Hematopoietic multipotent progenitor cell treated with erythropoietin and hydrocortisone succinate and interleukin-3 and kit ligand, for 8 days (in vitro differentiated cells): ENCODE results near the gene OSBP2.
A peak's percentile ranks its signal among the peaks of the same experiment; 100 is the strongest.
"Not testable (repeated sequence)": the region's sequence is repeated elsewhere in the genome, so short reads cannot be mapped to it uniquely, and the experiment has no call there.

Experiments used
- DNase-seq: peaks from one replicate; pipeline ENCODE4 v3.0.0-alpha.2; 2015

OSBP2 gene, protein sequence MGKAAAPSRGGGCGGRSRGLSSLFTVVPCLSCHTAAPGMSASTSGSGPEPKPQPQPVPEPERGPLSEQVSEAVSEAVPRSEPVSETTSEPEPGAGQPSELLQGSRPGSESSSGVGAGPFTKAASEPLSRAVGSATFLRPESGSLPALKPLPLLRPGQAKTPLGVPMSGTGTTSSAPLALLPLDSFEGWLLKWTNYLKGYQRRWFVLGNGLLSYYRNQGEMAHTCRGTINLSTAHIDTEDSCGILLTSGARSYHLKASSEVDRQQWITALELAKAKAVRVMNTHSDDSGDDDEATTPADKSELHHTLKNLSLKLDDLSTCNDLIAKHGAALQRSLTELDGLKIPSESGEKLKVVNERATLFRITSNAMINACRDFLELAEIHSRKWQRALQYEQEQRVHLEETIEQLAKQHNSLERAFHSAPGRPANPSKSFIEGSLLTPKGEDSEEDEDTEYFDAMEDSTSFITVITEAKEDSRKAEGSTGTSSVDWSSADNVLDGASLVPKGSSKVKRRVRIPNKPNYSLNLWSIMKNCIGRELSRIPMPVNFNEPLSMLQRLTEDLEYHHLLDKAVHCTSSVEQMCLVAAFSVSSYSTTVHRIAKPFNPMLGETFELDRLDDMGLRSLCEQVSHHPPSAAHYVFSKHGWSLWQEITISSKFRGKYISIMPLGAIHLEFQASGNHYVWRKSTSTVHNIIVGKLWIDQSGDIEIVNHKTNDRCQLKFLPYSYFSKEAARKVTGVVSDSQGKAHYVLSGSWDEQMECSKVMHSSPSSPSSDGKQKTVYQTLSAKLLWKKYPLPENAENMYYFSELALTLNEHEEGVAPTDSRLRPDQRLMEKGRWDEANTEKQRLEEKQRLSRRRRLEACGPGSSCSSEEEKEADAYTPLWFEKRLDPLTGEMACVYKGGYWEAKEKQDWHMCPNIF

DNA sequence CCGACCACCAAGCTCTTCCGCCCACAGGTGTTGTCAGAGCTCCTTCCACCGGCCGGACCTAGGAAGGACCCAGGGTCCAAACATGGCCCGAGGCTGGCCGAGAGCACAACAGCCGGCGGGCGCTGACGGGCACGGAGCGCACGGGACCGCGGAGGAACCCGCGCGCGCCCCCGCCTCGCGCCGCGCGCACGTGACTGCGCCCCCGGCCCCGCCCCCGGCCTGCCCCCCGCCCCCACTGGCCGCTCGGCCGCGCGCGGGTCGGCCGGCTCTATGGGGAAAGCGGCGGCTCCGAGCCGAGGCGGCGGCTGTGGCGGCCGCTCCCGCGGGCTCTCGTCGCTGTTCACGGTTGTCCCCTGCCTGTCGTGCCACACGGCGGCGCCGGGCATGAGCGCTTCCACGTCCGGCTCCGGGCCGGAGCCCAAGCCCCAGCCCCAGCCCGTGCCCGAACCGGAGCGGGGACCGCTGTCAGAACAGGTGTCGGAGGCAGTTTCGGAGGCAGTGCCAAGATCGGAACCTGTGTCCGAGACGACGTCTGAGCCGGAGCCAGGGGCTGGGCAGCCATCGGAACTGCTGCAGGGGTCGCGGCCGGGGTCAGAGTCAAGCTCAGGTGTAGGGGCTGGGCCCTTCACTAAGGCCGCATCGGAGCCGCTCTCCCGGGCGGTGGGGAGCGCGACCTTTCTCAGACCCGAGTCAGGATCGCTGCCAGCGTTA is at the start of gene OSBP2:
OSBP2 (plus strand) TSS at position 235 of the 711 bp plus-strand sequence; CDS start at position 271, 36 bp downstream.
- no peak for DNase-seq

DNA sequence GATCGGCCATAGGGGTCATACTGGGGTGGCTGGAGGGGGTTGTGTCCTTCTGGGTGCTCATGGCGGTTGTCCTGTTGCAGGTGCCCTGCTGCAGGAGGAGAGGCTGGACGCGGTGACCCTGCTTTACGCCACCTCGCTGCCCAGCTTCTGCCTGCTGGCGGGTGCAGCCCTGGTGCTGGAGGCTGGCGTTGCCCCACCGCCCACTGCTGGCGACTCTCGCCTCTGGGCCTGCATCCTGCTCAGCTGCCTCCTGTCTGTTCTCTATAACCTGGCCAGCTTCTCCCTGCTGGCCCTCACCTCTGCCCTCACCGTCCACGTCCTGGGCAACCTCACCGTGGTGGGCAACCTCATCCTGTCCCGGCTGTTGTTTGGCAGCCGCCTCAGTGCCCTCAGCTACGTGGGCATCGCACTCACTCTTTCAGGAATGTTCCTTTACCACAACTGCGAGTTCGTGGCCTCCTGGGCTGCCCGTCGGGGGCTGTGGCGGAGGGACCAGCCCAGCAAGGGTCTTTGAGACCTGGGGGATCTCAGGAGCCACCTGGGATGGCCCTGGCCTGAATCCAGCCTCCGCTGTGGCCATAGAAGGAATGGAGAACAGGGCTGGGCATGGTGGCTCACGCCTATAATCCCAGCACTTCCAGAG is 48.0 kb upstream of the OSBP2 start:
- no peak for DNase-seq

DNA sequence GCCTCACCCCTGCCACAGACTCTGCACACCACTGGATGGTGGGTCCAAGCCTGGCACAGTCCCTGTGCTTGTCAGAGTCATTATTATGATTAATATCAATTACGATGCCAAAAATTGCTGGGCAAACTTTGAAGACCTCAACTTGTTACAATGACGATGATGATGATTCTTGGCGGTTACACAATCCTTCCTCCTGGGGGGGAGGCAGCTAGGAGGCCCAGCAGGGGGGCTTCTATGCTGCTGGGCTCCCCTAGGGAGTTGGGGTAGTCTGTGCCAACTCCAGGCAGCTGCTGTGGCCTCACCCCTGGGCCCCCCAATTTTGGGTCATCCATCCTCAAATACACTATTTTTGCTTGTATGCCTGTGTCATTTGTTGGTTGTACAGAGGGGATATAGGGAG is 47.1 kb upstream of the OSBP2 start:
- no peak for DNase-seq

DNA sequence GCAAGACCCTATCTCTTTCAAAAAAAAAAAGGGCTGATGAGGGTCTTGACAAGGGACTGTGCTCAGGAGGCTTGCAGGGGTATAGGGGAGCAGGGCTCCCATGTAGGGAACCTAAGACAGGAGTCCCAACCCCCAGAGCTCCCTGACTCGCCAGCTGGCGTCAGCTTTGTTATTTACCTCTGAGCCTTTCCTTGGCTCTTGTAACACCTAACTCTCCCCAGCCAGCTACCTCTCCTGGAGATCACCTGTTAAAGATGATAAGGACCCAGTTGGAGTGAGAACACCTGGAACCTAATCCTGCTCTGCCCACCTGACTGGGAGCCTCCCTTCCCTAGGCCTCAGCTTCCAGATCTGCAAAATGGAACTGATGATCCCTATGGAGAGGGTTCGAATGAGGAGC is 45.8 kb upstream of the OSBP2 start:
- no peak for DNase-seq

DNA sequence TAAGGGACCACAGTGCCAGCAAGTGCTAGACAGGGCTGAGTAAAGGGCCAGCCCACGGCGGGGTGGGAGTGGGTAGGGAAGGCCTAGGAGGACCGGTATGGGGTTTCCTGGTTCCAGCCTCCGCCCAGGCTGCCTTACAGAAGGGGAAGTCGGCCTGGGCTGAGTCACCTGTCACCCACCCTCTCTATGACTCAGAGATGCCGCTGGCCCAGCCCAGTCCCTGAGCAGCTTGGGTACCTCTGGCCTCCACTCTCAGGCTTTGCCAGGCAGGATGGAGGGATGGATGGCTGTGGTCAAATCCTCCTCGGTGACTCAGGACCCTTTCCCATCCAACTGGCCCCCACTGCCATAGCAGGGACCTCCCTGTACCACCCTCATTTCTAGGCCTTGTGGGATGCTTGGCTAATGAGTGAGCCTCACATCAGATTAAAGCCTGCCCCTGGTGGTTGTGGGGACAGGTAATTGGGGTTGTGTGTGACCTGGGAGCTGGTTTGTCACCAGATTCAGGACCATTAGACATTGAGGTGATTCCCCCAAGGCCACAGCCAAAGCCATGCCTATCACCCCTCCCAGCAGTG is 45.2 kb upstream of the OSBP2 start:
- DNase-seq: peak; percentile 45

DNA sequence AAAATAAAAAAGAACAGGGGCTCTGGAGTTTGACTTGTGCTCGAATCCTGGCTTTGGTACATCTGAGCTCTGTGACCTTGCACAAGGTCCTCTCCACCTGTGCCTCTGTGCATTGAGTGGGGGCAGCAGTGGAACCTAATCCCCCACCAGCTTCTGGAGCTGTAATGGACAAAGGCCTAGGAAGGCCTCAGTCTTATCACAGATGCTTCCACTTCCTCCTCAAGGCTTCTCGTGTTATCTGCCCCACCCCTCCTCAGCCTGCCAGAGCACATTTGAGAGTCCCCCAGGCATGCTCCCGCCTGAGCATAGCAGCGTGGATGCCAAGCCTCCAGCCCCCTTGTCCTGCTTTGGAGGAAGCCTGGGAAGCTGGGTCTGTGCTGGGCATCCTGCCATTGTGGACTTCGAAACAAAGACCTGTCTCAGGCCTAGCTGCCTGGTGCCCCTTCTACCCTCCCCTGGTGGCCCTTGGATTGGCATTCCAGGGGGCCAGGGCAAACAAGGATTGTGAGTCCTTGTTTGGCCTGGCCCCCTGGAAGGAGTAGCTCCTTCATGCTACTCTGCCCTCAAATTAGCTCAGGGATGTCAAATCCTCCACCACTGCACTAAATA is 44.1 kb upstream of the OSBP2 start:
- peak; percentile 26 for DNase-seq

DNA sequence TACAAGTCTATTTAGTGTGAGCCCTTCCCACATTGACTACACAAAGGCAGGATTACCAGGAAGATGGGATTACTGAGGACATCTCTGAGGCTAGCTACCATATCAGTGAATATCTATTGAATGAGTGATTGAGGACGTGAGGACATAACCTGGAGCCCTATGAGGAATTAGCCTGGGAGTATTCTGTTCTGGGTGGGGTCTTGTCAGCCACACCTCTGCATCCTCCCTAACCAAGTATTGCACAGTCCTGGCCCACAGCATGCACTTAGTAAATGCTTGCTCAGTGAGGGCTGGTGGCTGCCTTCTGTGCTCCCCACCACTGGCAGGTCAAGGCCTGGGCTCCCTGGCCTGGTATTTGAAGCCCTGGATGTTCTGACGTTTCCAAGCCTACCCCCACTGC is 41.8 kb upstream of the OSBP2 start:
- no peak for DNase-seq

DNA sequence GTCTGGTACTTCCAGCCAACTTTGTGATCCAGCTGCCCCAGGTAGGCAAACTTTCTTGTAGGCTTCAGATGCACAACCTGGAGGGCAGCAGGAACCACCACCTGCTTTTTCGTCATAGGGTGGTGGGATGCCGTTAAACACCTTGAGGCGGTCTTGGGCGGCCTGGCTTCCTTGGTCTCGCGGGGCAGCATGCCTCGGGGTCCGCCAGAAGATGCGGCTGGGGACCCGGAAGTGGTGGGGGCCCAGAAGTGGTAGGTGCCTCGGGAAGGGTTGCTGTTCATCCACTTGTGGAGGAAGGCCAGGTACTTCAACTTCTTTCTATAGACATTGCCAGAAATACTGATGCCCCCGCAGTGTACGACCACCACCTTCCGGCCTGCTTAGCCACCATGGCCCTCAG is 40.3 kb upstream of the OSBP2 start:
- DNase-seq: no peak

DNA sequence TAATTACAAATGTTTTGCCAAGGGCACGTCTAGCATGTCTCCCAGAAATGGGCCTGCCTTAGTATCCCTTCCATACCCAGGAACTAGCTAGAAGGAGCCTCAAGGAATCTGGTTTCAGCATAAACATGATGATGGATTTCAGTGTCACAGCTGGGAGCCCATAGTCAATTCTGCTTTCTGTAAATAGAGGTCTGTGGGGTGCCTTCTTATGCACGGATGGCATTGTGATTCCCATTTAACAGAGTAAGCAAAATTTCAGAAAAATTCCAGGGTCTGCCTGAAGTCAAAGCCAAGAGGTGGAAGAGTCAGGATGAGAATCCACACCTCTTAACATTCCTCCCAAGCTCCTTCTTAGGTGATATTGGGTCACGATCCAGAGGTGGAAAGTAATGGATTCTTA is 39.1 kb upstream of the OSBP2 start:
- DNase-seq: no peak

DNA sequence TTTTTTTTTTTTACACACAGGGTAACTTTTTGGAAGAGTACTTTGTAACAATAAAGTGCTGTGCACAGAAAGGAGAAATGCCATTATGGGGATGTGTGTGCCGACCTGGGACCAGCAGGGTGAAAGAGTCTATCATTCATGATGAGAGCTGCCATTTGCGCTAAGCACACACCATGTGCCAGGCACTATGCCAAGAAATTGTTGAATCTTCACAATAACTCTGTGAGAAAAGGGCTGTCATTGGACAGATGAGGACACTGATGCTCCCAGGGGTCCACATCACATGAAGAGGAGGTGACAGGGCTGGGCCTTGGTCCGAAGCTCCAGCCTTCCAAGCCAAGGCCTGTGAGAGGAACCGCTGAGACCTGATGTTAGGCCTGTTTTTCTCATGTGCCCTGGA is 32.6 kb upstream of the OSBP2 start:
- no peak for DNase-seq

DNA sequence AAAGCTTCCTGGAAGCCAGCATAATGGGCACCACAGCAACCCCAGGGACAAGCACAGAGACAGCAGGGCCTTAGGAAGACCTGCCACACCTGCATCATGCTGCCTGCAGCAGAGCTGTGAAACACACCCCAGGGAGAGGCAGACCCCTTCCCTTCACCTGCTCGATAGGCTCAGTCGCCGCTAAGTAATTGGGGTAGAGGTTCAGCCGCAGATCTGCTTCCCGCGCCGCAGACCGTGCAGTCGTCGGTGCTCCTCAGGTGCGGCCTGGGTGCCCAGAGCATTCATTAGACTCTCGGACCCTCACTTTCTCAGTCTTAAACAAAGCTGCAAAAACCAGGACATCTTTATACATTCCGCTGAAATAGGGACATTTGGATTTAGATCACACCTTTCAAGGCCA is 29.9 kb upstream of the OSBP2 start:
- no peak for DNase-seq

DNA sequence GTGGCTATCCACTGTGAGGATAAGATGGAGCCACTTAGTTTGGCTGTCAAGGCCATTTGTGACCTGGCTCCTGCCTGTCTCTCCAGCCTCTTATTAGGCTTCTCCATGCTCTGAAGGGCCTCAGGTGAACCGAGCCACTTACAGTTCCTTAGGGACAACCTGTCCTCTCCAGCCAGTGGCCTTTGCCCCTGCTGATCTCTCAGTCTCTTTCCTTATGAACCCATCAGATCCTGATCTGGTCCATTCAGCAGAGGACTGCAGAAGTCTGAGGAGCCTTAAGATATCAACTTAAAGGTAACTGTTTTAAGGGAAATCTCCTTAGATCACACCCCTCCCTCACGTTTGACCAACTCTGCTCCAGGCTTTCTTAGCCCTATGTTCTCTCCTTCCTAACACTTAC is 29.4 kb upstream of the OSBP2 start:
- no peak for DNase-seq

DNA sequence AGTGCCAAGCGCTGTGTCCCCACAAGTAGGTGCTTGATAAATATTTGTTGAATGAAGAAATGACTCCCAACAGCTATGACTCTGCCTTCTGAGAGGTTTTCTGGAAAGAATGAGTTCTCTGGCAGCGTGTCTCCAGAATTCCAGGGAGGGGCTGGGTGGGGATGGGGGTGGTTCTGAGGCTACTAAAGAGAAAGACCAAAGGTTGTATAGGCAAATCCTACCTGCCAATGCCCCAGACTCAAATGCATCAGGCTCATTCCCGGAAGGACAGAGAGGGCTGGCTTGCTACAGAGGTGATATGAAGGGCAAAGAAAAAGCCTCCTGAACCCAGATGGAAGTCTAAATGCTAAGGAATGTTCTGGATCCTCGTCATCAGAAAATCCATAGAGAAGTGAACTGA is 28.9 kb upstream of the OSBP2 start:
- DNase-seq: no peak

DNA sequence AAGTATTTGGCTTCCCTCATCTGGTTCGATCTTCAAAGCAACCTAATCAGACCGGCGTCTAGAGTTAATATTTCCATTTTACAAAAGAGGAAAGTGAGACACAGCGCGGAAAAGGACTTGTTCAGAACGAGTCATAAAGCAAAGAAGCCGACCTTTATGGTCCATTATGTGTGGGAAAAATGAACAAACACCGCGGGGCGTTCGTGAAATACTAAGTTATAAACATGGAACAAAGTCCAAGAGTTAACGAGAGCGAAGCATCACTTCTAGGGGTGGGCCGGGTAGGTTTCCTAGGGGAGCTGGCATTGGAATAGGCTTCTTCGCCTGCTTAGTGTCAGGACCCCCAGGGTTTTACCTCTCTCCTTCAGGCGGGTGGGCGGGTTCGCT is 27.6 kb upstream of the OSBP2 start:
- DNase-seq: no peak

DNA sequence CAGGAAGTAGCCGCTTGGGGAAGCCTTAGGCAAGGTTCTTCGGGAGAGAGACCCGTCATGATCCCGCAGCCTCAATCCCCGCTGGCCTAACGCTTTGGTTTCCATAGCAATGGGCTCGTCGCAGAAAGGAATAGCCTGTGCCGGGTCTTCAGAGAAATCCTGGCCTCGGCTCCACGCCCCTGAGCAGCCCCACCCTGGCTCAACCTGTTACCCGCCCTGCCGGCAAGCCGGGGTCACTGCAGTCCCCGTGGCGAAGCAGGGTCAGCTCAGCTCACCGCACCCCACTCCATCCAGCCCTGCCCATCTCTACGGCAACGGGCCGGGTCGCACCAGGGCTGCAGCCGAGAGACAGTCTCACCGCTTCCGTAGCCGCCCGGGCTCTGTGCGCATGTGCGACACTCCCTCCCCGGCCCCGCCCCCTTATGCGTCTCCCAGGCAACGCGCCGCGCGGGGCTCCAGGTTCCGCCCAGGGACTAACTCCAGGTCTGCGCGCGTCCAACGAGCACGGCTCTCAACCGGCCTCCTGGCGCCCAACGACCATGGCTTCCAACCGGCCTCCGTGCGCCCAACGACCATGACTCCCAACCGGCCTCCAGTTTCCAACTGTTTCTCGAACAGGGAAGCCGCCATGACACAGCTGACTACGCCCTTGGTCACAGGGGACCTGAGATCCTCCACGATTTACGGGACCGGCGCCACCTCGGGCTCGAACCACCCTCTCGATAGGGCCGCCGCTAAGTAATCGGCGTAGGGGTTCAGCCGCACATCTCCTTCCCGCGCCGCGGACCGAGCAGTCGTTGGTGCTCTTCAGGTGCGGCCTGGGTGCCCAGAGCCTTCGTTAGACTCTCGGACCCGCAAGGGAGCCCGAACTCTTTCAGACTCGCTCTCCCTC is 26.9 kb upstream of the OSBP2 start, which contains the start of gene DUSP18:
DUSP18 (minus strand) TSS at position 382 of the 892 bp plus-strand sequence. CDS start 3,872 bp downstream, outside the sequence.
- DNase-seq: peak; percentile 91

DNA sequence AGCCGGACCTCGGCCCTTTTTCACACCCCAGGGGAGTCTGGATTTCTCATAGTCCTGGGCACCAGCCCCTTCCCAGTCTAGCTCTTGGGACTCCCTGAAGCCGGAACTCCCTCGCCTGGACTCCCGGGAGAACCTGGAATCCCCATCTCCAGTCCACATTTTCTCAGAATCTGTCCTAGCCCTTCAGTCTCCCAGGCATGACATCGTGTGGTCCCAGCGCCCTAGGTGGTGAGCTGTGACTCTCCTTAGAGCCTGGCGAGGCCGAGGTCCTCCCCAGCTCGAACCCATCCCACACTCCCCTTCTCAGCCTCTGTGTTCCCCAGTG is 26.3 kb upstream of the OSBP2 start:
- DNase-seq: no peak

DNA sequence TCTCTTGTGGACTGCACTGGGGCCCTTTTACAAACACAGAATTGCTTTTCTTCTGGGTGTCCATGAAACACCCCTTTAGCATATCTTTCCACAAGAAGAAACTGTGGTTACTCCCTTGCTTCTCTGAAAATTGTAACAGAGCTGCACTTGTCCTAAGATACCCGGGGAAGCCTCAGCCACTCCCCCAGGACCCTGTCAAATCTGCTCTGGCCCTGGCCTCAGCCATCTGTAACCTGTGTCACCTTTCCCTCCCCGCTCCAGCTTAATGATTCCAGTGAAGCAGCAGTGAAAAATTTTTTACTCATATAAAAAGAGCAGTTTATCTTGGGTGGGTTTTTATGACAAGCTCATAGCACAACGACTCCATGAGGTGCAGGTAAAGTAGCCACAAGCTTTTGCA is 23.6 kb upstream of the OSBP2 start:
- DNase-seq: no peak

DNA sequence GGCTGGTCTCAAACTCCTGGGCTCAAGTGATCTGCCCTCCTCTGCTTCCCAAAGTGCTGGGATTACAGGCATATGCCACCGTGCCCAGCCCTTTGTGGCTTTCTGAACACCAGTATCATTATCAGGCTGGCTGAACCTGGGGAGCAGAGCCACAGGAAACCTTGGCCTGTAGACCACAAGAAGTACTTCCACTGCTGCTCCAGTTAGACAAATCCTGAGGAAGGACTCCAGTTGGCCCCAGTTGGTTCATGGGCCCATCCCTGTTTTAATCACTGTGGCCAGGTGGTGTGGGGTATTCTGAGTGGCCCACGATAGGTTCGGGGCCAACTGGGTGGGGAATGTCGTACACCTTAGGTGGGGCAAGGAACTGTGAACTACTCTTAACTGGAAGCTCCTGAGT is 21.5 kb upstream of the OSBP2 start:
- DNase-seq: peak; percentile 70

DNA sequence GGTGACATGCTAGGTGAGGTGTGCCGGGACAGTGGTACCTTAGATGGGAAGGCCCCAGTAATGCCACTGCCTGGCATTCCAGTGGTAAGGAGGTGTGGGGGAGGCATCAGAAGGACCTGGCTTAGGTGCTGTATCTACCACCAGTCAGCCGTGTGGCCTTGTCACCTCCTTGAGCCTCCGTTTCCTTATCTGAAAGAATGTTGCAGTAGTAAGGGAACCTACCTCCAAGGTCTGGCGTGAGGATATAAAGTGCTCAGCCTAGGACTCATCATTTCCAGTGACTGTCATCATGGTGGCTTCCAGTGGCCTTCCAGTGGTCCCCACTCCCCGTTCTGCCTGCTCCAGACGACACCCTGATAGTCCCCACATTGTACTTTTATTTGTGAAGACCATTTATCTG is 20.2 kb upstream of the OSBP2 start:
- DNase-seq: no peak

DNA sequence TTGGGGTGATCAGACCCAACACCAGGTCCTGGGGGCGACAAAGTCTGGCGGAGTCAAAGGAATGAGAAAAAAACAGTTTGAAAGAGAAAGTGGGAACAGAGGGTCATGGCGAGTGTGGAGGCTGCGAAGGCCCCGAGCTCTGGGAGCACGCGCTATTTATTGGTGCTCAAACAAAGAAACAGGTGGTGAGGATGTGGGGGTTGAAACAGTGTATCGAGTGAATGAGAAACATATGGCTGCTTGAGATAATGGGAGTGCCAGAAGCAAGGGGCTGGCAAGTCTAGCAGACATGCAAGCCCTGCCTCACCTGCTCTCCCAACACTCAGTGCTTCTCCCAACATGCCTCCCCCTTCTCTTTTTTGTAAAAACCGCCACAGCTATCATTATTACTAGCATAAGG is 19.2 kb upstream of the OSBP2 start:
- DNase-seq: peak; percentile 66

DNA sequence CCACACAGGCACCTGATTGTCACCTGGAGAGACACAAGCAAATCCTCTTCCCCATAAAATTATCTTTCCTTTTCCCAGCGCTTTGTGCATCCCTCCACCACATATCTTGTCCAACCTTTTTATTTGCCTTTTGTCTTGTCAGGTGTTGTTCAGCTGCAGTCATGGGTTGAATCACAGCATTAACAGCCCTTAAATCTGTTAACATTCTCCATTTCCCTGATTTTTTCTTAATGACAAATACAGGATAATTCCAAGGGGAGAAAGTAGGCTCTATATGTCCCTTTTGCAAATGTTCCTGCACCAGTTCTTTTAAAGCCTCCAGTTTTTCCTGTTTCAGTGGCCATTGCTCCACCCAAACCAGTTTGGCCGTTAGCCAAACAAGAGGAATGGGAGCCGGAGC is 18.1 kb upstream of the OSBP2 start:
- DNase-seq: not testable (repeated sequence)
